IMR-90 (cell line): ENCODE results near the gene TCHP. TPM values are rescaled to one million over a fixed set of nuclear protein-coding genes. Genes with fewer than 3 reads are reported as not detected.
"Not testable (repeated sequence)": the region's sequence is repeated elsewhere in the genome, so short reads cannot be mapped to it uniquely, and the experiment has no call there.

ENCODE experiments used
- ATAC-seq: fragments of 200-7000 bp; cut with Tn5 transposase; 2 replicates; pipeline ENCODE4 v1.9.1; 2020; ENCODE audit warnings: low read depth, mild to moderate bottlenecking, moderate library complexity
- BruUV-seq: library from RNA; stranded (reverse); fragments of 400-500 nt; replicated peaks from 2 replicates; lab custom pipeline; 2021; lab: Mats Ljungman, UMichigan
- CTCF ChIA-PET: fragments of 300-600 bp; formaldehyde crosslinking; extraction: SDS; loops from one replicate; lab custom pipeline; 2021; ENCODE audit warnings: antibody characterized with exemption; lab: Yijun Ruan, JAX
- POLR2A ChIA-PET: fragments of 300-600 bp; sonication (Branson Sonifier 250); formaldehyde crosslinking; loops from one replicate; lab custom pipeline; 2022; ENCODE audit warnings: antibody characterized with exemption; ENCODE audit not compliant: unreplicated experiment; lab: Charles Lee
- DNase-seq: peaks from one replicate; pipeline ENCODE4 v3.0.0; 2013
- H2AFZ ChIP-seq: replicated peaks from 2 replicates; pipeline ENCODE3; 2013; ENCODE audit warnings: low read length, mild to moderate bottlenecking; ENCODE audit not compliant: poor library complexity
- H2AK5ac ChIP-seq: 2 replicates; pipeline ENCODE4 v1.6.1; 2013; ENCODE audit warnings: low read depth, low read length, inconsistent platforms
- H2AK9ac ChIP-seq: replicated peaks from 2 replicates; pipeline ENCODE3; 2013; ENCODE audit warnings: mild to moderate bottlenecking, low read depth, low read length, moderate library complexity; ENCODE audit not compliant: poor library complexity
- H2BK120ac ChIP-seq: 2 replicates; pipeline ENCODE4 v1.6.1; 2013; ENCODE audit warnings: low read depth, low read length, inconsistent platforms
- H2BK15ac ChIP-seq: 3 replicates; pipeline ENCODE4 v1.6.1; 2013; ENCODE audit warnings: low read depth, low read length, inconsistent platforms
- H2BK20ac ChIP-seq: 2 replicates; pipeline ENCODE4 v1.6.1; 2013; ENCODE audit warnings: low read depth, mild to moderate bottlenecking, inconsistent platforms, low read length, moderate library complexity
- H2BK5ac ChIP-seq: 2 replicates; pipeline ENCODE4 v1.6.1; 2013; ENCODE audit warnings: mild to moderate bottlenecking, low read depth, low read length, inconsistent platforms; ENCODE audit not compliant: poor library complexity, severe bottlenecking
- H3K14ac ChIP-seq: replicated peaks from 2 replicates; pipeline ENCODE4 v1.6.1; 2013; ENCODE audit warnings: low read depth, low read length, inconsistent platforms
- H3K18ac ChIP-seq: 2 replicates; pipeline ENCODE4 v1.6.1; 2013; ENCODE audit warnings: low read depth, low read length, control low read depth
- H3K23ac ChIP-seq: 2 replicates; pipeline ENCODE4 v1.6.1; 2013; ENCODE audit warnings: low read depth, low read length, inconsistent platforms
- H3K27ac ChIP-seq: 2 replicates; pipeline ENCODE4 v1.5.1; 2013; ENCODE audit warnings: mild to moderate bottlenecking, control low read depth, low read length; ENCODE audit not compliant: insufficient read depth
- H3K27me3 ChIP-seq: 2 replicates; pipeline ENCODE4 v1.6.1; 2013; ENCODE audit warnings: low read length; ENCODE audit not compliant: control insufficient read depth, insufficient read depth
- H3K36me3 ChIP-seq: 2 replicates; pipeline ENCODE4 v1.6.1; 2013; ENCODE audit warnings: low read length, mixed read lengths; ENCODE audit not compliant: control insufficient read depth, insufficient read depth
- H3K4ac ChIP-seq: 2 replicates; pipeline ENCODE4 v1.6.1; 2013; ENCODE audit warnings: low read depth, low read length, inconsistent platforms
- H3K4me1 ChIP-seq: 2 replicates; pipeline ENCODE4 v1.6.1; 2013; ENCODE audit warnings: low read length, mixed read lengths; ENCODE audit not compliant: control insufficient read depth, insufficient read depth
- H3K4me2 ChIP-seq: 2 replicates; pipeline ENCODE4 v1.6.1; 2013; ENCODE audit warnings: low read depth, mild to moderate bottlenecking, control low read depth, low read length, moderate library complexity
- H3K4me3 ChIP-seq: 2 replicates; pipeline ENCODE4 v1.5.1; 2013; ENCODE audit warnings: low read depth, mild to moderate bottlenecking, control low read depth, low read length, moderate library complexity; ENCODE audit not compliant: insufficient read depth
- H3K56ac ChIP-seq: 2 replicates; pipeline ENCODE4 v1.6.1; 2013; ENCODE audit warnings: low read length, inconsistent platforms; ENCODE audit not compliant: insufficient read depth; ENCODE audit errors: extremely low read depth
- H3K79me1 ChIP-seq, 2 experiments: 2 replicates each; pipeline ENCODE4 v1.6.1; 2013; ENCODE audit warnings: low read length in 2 of 2, inconsistent platforms in 1 of 2, low read depth in 1 of 2
- H3K9ac ChIP-seq: 2 replicates; pipeline ENCODE4 v1.6.1; 2013; ENCODE audit warnings: low read depth, low read length, control low read depth
- H3K9me1 ChIP-seq: 2 replicates; pipeline ENCODE4 v1.6.1; 2013; ENCODE audit warnings: low read length, inconsistent platforms; ENCODE audit not compliant: insufficient read depth
- H3K9me3 ChIP-seq: 2 replicates; pipeline ENCODE4 v1.6.1; 2013; ENCODE audit warnings: low read length; ENCODE audit not compliant: control insufficient read depth, insufficient read depth
- H4K20me1 ChIP-seq: 2 replicates; pipeline ENCODE4 v1.6.1; 2013; ENCODE audit warnings: low read length, inconsistent platforms; ENCODE audit not compliant: insufficient read depth
- H4K5ac ChIP-seq: 2 replicates; pipeline ENCODE4 v1.6.1; 2013; ENCODE audit warnings: mild to moderate bottlenecking, low read depth, low read length, control low read depth
- H4K8ac ChIP-seq, 2 experiments: 2 replicates each; pipeline ENCODE4 v1.6.1; 2013; ENCODE audit warnings: low read depth in 2 of 2, low read length in 2 of 2, control low read depth in 1 of 2, inconsistent platforms in 1 of 2
- H4K91ac ChIP-seq: 2 replicates; pipeline ENCODE4 v1.6.1; 2013; ENCODE audit warnings: low read depth, low read length, inconsistent platforms; ENCODE audit not compliant: insufficient read depth
- BHLHE40 ChIP-seq: fragments of 150-350 bp; IDR thresholded peaks from 2 replicates; pipeline ENCODE4 v1.6.1; 2016; ENCODE audit warnings: mild to moderate bottlenecking, low read depth, low read length
- CEBPB ChIP-seq: IDR thresholded peaks from 2 replicates; pipeline ENCODE4 v1.6.1; 2012; ENCODE audit warnings: low read depth, low read length, improper control_type of control experiment
- MAFK ChIP-seq: IDR thresholded peaks from 2 replicates; pipeline ENCODE4 v1.6.1; 2012; ENCODE audit warnings: low read depth, low read length, improper control_type of control experiment
- RAD21 ChIP-seq: IDR thresholded peaks from 2 replicates; pipeline ENCODE4 v1.6.1; 2012; ENCODE audit warnings: low read length, improper control_type of control experiment
- RCOR1 ChIP-seq: IDR thresholded peaks from 2 replicates; pipeline ENCODE4 v1.6.1; 2012; ENCODE audit warnings: mild to moderate bottlenecking, low read length, improper control_type of control experiment; ENCODE audit not compliant: insufficient replicate concordance
- WGBS, 2 experiments: methylation state at CpG; one replicate each; pipeline versions ENCODE4 v1.1.5 to v1.1.7; 2013; ENCODE audit warnings: missing lambda C conversion rate in 2 of 2; ENCODE audit not compliant: insufficient read length in 1 of 2; ENCODE audit errors: extremely low coverage in 2 of 2; 5-methylcytosine and 5-hydroxymethylcytosine counted together
- dilution Hi-C: fragments of 300-500 bp; cut with HindIII; formaldehyde crosslinking; loops from one replicate; pipeline ENCODE4 v1.14.3; 2018; ENCODE audit warnings: low sequenced_read_pairs; ENCODE audit not compliant: unreplicated experiment
- in situ Hi-C: fragments of 300-500 bp; cut with MboI; formaldehyde crosslinking; loops from 3 replicates; pipeline ENCODE4 v1.14.3; 2019; ENCODE audit warnings: low sequenced_read_pairs, inconsistent platforms, mixed read lengths
- intact Hi-C: fragments of 100-400 bp; cut with micrococcal nuclease; formaldehyde crosslinking; loops from 2 replicates; pipeline ENCODE4 v1.10.0; 2022
- polyA plus RNA-seq, 3 experiments: library from polyadenylated mRNA; depleted of rRNA; stranded (reverse); fragments of >200 nt; gene quantifications; 2 replicates each; pipeline ENCODE4 v1.2.3, GENCODE V29; 2012; ENCODE audit warnings: low replicate concordance in 1 of 3
- total RNA-seq: library from RNA; depleted of rRNA; stranded (reverse); fragments of >200 nt; gene quantifications from 2 replicates; pipeline ENCODE4 v1.2.3, GENCODE V29; 2012
- TF ChIP-seq, protein P1 (sequence below): conservative IDR thresholded peaks from 2 replicates; pipeline ENCODE4 v1.5.1; 2012; ENCODE audit warnings: mild to moderate bottlenecking, low read depth, low read length, improper control_type of control experiment

TCHP gene
- total and polyA plus RNA-seq, 2 of the 4 experiments (the other 2 are of a cell fraction): 6.1 to 13.4 TPM

DNA sequence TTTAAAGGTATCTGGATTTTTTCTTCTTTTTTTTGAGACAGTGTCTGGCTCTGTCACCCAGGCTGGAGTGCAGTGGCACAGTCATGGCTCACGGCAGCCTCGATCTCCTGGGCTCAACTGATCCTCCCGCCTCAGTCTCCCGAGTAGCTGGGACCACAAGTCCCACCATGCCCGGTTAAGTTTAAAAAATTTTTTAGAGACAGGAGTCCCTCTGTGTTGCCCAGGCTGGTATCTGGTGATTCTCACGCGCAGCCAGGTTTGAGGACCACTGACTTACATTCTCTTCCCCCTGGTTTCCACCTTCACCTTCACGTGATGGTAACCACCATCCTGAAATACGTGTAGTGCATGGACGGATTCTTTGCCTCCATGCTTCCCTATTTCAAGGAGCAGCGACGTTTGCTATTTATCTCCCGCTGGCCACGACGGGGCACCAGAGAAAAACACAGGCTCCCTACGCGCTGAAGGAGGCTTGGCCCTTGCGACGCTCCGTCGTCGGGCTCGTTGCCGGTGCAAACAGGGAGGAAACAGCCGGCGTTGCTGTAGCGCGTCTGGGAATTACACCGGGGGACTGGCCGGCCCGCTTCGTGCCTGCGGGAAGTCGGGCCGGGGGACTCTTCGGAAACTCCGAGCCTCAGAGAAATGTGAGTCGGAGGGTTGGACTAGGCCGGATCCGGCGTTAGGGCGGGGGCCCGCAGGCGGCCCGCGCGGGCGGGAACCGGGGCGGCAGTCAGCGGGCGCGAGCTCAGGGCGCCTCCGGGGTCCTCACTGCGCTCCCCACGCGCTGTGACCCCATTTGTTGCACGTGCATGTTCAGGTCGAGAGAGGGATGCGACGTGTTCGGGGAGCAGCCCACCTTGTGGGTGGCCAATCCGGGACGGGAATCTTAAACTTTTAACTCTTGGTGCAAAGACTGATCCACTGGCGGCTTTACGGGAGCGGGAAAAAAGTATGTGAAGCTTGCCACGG is at the start of gene TCHP (continued):
- TF ChIP-seq, protein P1, sequence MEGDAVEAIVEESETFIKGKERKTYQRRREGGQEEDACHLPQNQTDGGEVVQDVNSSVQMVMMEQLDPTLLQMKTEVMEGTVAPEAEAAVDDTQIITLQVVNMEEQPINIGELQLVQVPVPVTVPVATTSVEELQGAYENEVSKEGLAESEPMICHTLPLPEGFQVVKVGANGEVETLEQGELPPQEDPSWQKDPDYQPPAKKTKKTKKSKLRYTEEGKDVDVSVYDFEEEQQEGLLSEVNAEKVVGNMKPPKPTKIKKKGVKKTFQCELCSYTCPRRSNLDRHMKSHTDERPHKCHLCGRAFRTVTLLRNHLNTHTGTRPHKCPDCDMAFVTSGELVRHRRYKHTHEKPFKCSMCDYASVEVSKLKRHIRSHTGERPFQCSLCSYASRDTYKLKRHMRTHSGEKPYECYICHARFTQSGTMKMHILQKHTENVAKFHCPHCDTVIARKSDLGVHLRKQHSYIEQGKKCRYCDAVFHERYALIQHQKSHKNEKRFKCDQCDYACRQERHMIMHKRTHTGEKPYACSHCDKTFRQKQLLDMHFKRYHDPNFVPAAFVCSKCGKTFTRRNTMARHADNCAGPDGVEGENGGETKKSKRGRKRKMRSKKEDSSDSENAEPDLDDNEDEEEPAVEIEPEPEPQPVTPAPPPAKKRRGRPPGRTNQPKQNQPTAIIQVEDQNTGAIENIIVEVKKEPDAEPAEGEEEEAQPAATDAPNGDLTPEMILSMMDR: peak; percentile 51
- TF ChIP-seq CEBPB: 0 out of 2 replicates have a peak, but pooled peaks have one; percentile 9
- TF ChIP-seq RAD21: peak; percentile 50; the same call in 1 of the 2 replicates
- TF ChIP-seq BHLHE40: peak; percentile 83
- no peak for TF ChIP-seq MAFK
- no peak for TF ChIP-seq RCOR1

DNA sequence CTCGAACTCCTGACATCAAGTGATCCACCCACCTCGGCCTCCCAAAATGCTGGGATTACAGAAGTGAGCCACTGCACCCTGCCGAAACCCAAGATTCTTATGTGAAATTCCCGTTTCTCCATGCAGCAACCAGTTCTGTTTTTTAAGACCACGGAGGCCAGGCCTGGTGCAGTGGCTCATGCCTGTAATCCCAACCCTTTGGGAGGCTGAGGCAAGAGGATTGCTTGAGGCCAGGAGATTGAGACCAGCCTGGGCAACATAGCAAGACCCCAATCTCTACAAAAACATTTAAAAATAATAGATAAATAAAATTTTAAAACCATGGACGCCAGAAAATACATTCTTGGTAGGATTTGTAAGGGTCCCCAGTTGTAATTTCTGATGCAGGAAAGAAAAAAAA is 49.6 kb upstream of the TCHP start:
- H3K4me3 ChIP-seq, H3K56ac ChIP-seq, H2BK20ac ChIP-seq, H2AFZ ChIP-seq, H3K4me2 ChIP-seq, H4K8ac ChIP-seq, H3K79me1 ChIP-seq, H3K9me3 ChIP-seq, H2BK15ac ChIP-seq, H2BK5ac ChIP-seq, H2BK120ac ChIP-seq, H3K4me1 ChIP-seq, ATAC-seq, H3K4ac ChIP-seq, POLR2A ChIA-PET, H3K23ac ChIP-seq, DNase-seq, H3K27ac ChIP-seq, H4K20me1 ChIP-seq, H3K9me1 ChIP-seq, BruUV-seq, intact Hi-C loops, H3K14ac ChIP-seq, H2AK5ac ChIP-seq, H2AK9ac ChIP-seq, H4K5ac ChIP-seq, in situ Hi-C loops, H3K9ac ChIP-seq, H3K18ac ChIP-seq, dilution Hi-C loops, H4K91ac ChIP-seq, H3K27me3 ChIP-seq: not testable (repeated sequence)
- peaks cover 13% of the 10 kb centered on the region for H3K36me3 ChIP-seq
- CTCF ChIA-PET: interaction anchor here (0.6 kb wide), 1 partner anchor 173 kb away, joined by 3 read pairs; no protein-coding TSS in a partner anchor
- 100% methylated on average over 1 of the region's 6 CpGs; no CpG with 5 or more reads in 1 of the 2 experiments for WGBS, 2 experiments
